Ovary (tissue), 3 donors: ENCODE results near the gene TMPRSS3.

Source experiments
- CTCF ChIP-seq, 3 donors: fragments of 450-650 bp in 2 of 3; fragments of 200-600 bp in 1 of 3; IDR thresholded peaks; one replicate each; pipeline versions ENCODE4 v1.5.1 to v1.8.0; 2016 to 2022; ENCODE audit warnings: antibody characterized with exemption in 3 of 3, mild to moderate bottlenecking in 1 of 3
- EP300 ChIP-seq: sonication (generic); formaldehyde crosslinking; IDR thresholded peaks from one replicate; pipeline ENCODE4 v1.6.1; 2017; ENCODE audit warnings: antibody characterized with exemption
- POLR2A ChIP-seq: fragments of 450-650 bp; IDR thresholded peaks from one replicate; pipeline ENCODE4 v1.6.1; 2017; ENCODE audit warnings: antibody characterized with exemption, mild to moderate bottlenecking, moderate library complexity
- donor health status: DM: no; HTN: no; CAD: no.

- no peak for TF ChIP-seq CTCF (IDR thresholded peaks at IDR 0.05)
- TF ChIP-seq POLR2A: no peak
- TF ChIP-seq EP300: no peak
Measured at GRCh38 chr21:42365770-42366169, 30.1 kb downstream of the TMPRSS3 start.
